K562 (cell line): ENCODE measurements around the gene PREP.

Experiments used
- CHD4 ChIP-seq: fragments of 200-600 bp; sonication (generic); IDR thresholded peaks from 3 replicates; pipeline ENCODE4 v1.6.1; 2012; ENCODE audit warnings: low read depth, mild to moderate bottlenecking, mixed read lengths, low read length, inconsistent platforms; ENCODE audit not compliant: insufficient read depth, insufficient replicate concordance, poor library complexity, severe bottlenecking
- CTCF ChIP-seq, 3 experiments: IDR thresholded peaks in 2 of 3; conservative IDR thresholded peaks in 1 of 3; 2 replicates each; pipeline ENCODE4 v1.5.1; 2011 to 2012; ENCODE audit warnings: low read length in 3 of 3, mild to moderate bottlenecking in 3 of 3, control low read depth in 2 of 3, improper control_type of control experiment in 1 of 3, inconsistent platforms in 1 of 3, low read depth in 1 of 3, mixed read lengths in 1 of 3, moderate library complexity in 1 of 3; ENCODE audit not compliant: insufficient read depth in 2 of 3
- JUNB ChIP-seq: fragments of 450-650 bp; formaldehyde crosslinking; conservative IDR thresholded peaks from 2 replicates; pipeline ENCODE4 v1.4.0; 2020; ENCODE audit warnings: mild to moderate bottlenecking
- MNT ChIP-seq, 2 experiments: fragments of 450-650 bp; conservative IDR thresholded peaks; 2 replicates each; pipeline ENCODE4 v1.6.1; 2017; ENCODE audit warnings: mild to moderate bottlenecking in 2 of 2, moderate library complexity in 2 of 2
- PCBP1 ChIP-seq: fragments of 200-400 bp; formaldehyde crosslinking; IDR thresholded peaks from 2 replicates; pipeline ENCODE4 v1.6.1; 2018; ENCODE audit warnings: mild to moderate bottlenecking, low read depth, low read length; ENCODE audit not compliant: poor library complexity, severe bottlenecking
- POLR2AphosphoS2 ChIP-seq: IDR thresholded peaks from 2 replicates; pipeline ENCODE4 v1.6.1; 2012; ENCODE audit warnings: low read length, improper control_type of control experiment
- PRPF4 ChIP-seq: fragments of 200-400 bp; formaldehyde crosslinking; IDR thresholded peaks from one replicate; pipeline ENCODE4 v1.6.1; 2017; ENCODE audit warnings: low read length, low read depth, mild to moderate bottlenecking; ENCODE audit not compliant: insufficient read depth, poor library complexity, severe bottlenecking
- SMC3 ChIP-seq: conservative IDR thresholded peaks from 2 replicates; pipeline ENCODE4 v1.6.1; 2011; ENCODE audit warnings: low read depth, low read length, improper control_type of control experiment; ENCODE audit not compliant: insufficient read depth
- USF1 ChIP-seq: sonication (generic); formaldehyde crosslinking; IDR thresholded peaks from 2 replicates; pipeline ENCODE4 v1.9.0; 2022; ENCODE audit warnings: mild to moderate bottlenecking, missing genetic modification reagents
- ZBTB12 ChIP-seq: fragments of 250-450 bp; sonication (Bioruptor Pico); IDR thresholded peaks from 2 replicates; pipeline ENCODE4 v1.4.0; 2020
- TF ChIP-seq, protein P1 (sequence below): sonication (generic); formaldehyde crosslinking; IDR thresholded peaks from 2 replicates; pipeline ENCODE4 v1.8.1; 2022; ENCODE audit warnings: missing genetic modification reagents
- TF ChIP-seq, protein P2 (sequence below): sonication (generic); formaldehyde crosslinking; IDR thresholded peaks from 2 replicates; pipeline ENCODE4 v1.8.0; 2023; ENCODE audit warnings: mild to moderate bottlenecking, missing genetic modification reagents
- TF ChIP-seq, protein P3 (sequence below): fragments of 450-650 bp; IDR thresholded peaks from 2 replicates; pipeline ENCODE4 v1.7.1; 2018; ENCODE audit warnings: mild to moderate bottlenecking, low read depth; ENCODE audit not compliant: partially characterized antibody

- TF ChIP-seq USF1 (CRISPR knock-in tag): no peak
- TF ChIP-seq, protein P1, sequence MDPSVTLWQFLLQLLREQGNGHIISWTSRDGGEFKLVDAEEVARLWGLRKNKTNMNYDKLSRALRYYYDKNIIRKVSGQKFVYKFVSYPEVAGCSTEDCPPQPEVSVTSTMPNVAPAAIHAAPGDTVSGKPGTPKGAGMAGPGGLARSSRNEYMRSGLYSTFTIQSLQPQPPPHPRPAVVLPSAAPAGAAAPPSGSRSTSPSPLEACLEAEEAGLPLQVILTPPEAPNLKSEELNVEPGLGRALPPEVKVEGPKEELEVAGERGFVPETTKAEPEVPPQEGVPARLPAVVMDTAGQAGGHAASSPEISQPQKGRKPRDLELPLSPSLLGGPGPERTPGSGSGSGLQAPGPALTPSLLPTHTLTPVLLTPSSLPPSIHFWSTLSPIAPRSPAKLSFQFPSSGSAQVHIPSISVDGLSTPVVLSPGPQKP (CRISPR knock-in tag): no peak
- no peak for TF ChIP-seq PCBP1
- TF ChIP-seq CTCF (IDR thresholded peaks at IDR 0.05 in 2 of 3, conservative IDR thresholded peaks at IDR 0.05 in 1 of 3; ENCODE audit: insufficient read depth in 2 of 3, low read depth in 1 of 3, low read length in 3 of 3): no peak
- TF ChIP-seq PRPF4: no peak
- TF ChIP-seq, protein P2, sequence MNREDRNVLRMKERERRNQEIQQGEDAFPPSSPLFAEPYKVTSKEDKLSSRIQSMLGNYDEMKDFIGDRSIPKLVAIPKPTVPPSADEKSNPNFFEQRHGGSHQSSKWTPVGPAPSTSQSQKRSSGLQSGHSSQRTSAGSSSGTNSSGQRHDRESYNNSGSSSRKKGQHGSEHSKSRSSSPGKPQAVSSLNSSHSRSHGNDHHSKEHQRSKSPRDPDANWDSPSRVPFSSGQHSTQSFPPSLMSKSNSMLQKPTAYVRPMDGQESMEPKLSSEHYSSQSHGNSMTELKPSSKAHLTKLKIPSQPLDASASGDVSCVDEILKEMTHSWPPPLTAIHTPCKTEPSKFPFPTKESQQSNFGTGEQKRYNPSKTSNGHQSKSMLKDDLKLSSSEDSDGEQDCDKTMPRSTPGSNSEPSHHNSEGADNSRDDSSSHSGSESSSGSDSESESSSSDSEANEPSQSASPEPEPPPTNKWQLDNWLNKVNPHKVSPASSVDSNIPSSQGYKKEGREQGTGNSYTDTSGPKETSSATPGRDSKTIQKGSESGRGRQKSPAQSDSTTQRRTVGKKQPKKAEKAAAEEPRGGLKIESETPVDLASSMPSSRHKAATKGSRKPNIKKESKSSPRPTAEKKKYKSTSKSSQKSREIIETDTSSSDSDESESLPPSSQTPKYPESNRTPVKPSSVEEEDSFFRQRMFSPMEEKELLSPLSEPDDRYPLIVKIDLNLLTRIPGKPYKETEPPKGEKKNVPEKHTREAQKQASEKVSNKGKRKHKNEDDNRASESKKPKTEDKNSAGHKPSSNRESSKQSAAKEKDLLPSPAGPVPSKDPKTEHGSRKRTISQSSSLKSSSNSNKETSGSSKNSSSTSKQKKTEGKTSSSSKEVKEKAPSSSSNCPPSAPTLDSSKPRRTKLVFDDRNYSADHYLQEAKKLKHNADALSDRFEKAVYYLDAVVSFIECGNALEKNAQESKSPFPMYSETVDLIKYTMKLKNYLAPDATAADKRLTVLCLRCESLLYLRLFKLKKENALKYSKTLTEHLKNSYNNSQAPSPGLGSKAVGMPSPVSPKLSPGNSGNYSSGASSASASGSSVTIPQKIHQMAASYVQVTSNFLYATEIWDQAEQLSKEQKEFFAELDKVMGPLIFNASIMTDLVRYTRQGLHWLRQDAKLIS (CRISPR knock-in tag): no peak
- TF ChIP-seq CHD4: no peak
- TF ChIP-seq JUNB (CRISPR knock-in tag): no peak
- TF ChIP-seq MNT (conservative IDR thresholded peaks at IDR 0.05): no peak
- TF ChIP-seq, protein P3, sequence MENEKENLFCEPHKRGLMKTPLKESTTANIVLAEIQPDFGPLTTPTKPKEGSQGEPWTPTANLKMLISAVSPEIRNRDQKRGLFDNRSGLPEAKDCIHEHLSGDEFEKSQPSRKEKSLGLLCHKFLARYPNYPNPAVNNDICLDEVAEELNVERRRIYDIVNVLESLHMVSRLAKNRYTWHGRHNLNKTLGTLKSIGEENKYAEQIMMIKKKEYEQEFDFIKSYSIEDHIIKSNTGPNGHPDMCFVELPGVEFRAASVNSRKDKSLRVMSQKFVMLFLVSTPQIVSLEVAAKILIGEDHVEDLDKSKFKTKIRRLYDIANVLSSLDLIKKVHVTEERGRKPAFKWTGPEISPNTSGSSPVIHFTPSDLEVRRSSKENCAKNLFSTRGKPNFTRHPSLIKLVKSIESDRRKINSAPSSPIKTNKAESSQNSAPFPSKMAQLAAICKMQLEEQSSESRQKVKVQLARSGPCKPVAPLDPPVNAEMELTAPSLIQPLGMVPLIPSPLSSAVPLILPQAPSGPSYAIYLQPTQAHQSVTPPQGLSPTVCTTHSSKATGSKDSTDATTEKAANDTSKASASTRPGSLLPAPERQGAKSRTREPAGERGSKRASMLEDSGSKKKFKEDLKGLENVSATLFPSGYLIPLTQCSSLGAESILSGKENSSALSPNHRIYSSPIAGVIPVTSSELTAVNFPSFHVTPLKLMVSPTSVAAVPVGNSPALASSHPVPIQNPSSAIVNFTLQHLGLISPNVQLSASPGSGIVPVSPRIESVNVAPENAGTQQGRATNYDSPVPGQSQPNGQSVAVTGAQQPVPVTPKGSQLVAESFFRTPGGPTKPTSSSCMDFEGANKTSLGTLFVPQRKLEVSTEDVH: no peak
- no peak for TF ChIP-seq SMC3
- no peak for TF ChIP-seq ZBTB12
- TF ChIP-seq POLR2AphosphoS2: no peak
Measured at GRCh38 chr6:105330913-105331312, 72.0 kb downstream of the PREP start.
